ENCODE measurements around the gene LRRC51. TPM values are rescaled to one million over a fixed set of nuclear protein-coding genes. Genes with fewer than 3 reads are reported as not detected.
"Not testable (repeated sequence)": the region's sequence is repeated elsewhere in the genome, so short reads cannot be mapped to it uniquely, and the experiment has no call there.

LRRC51 gene
- total RNA-seq, 1 donor from 2014 or later, result 2.6 TPM

DNA sequence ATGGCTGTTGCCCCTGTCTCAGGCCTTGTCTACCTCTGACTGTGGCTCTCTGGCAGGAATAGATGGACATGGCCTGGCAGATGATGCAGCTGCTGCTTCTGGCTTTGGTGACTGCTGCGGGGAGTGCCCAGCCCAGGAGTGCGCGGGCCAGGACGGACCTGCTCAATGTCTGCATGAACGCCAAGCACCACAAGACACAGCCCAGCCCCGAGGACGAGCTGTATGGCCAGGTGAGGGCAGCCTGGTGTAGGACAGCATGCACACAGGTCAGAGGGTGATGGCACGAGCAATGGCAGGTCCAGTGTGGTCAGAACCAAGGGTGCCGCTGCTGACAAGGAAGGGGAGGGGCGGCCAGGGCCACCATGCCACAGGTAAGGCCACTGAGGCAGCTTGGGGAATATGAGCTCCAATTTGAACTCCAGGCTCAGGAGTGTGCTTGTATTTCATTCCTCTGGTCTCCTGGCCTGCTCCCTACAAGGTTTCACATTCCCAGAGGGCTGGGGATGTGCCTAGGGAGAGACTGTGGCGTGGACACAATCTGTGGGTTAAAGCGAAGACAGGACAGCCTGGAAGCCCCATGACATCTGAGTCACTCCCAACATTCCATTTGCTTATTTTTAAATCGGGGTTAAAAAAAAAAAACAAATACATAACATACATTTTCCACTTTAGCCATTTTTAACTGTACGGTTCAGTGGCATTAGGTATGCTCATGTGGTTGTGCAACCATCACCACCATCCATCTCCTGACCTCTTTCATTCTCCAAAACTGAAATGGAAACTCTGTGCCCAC is 55.4 kb downstream of the LRRC51 start:
- H3K27me3 ChIP-seq (ENCODE audit: control insufficient read depth in 3 of 3, insufficient read depth in 3 of 3, low read length in 3 of 3), result no peaks in the 10 kb centered on the region
- no peak overlapping the region for H3K27ac ChIP-seq (ENCODE audit: low read depth, low read length)
- no peak overlapping the region for H3K9ac ChIP-seq (ENCODE audit: low read depth in 1 of 3, low read length in 3 of 3)
- no peak overlapping the region for H3K4me3 ChIP-seq (ENCODE audit: low read length in 3 of 3)
- no peaks in the 10 kb centered on the region for H3K4me1 ChIP-seq (ENCODE audit: control insufficient read depth in 3 of 3, insufficient read depth in 3 of 3, low read length in 3 of 3)
- no peaks in the 10 kb centered on the region for H3K36me3 ChIP-seq (ENCODE audit: control insufficient read depth in 3 of 3, insufficient read depth in 3 of 3, low read length in 3 of 3)
- no peaks in the 10 kb centered on the region for H3K9me3 ChIP-seq (ENCODE audit: control insufficient read depth in 3 of 3, low read length in 3 of 3)

DNA sequence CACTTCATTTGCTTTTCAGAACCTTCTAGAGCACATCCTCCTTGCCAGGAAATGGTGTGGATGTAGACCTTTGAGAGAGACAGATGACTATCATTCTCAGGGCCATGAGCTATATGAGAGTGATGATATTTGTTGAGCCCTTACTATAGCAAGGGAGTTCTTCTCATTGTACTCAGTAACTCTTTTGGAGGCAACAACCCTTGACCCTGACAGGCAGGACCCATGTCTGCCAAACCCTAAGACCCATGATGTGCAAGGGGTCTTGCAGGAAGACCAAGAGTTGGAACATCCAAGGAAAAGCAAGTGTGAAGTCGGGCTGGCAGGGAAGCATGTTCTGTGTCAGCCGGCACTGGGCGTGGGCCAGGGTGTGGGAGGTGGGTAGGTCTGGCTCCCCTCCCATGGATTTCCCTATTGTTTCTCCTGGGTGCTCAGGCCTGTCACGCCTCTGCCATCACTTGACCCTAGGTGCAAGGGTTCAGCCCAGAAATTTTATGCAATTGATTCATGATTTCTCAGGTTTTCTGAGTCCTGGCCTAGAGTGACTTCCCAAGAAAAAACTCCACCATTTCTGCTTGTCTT is 56.1 kb downstream of the LRRC51 start:
- Histone ChIP-seq H3K9me3 (ENCODE audit: control insufficient read depth in 3 of 3, low read length in 3 of 3) (no peaks in the 10 kb centered on the region), H3K9ac (ENCODE audit: low read depth in 1 of 3, low read length in 3 of 3) (no peak overlapping the region), H3K36me3 (ENCODE audit: control insufficient read depth in 3 of 3, insufficient read depth in 3 of 3, low read length in 3 of 3) (no peaks in the 10 kb centered on the region), H3K27me3 (ENCODE audit: control insufficient read depth in 3 of 3, insufficient read depth in 3 of 3, low read length in 3 of 3) (no peaks in the 10 kb centered on the region), H3K4me3 (ENCODE audit: low read length in 3 of 3) (no peak overlapping the region), H3K4me1 (ENCODE audit: control insufficient read depth in 3 of 3, insufficient read depth in 3 of 3, low read length in 3 of 3) (no peaks in the 10 kb centered on the region), H3K27ac (ENCODE audit: low read depth, low read length) (no peak overlapping the region)

DNA sequence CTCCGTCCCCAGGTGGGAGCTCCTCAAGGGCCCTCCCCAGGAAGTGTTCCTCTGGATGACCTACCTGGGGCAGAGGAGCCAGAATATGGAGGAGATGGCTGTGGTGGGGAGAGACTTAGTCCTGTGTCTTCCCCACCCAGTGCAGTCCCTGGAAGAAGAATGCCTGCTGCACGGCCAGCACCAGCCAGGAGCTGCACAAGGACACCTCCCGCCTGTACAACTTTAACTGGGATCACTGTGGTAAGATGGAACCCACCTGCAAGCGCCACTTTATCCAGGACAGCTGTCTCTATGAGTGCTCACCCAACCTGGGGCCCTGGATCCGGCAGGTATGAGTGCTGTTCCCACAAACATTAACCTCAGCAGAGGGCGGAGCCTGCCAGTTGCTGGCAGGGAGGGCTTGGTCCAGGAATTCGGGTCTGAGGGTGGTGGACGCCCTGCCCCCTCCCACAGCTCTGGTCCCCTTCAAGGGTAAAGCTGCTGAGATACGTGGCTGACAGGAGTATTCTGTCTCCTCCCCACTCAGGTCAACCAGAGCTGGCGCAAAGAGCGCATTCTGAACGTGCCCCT is 58.3 kb downstream of the LRRC51 start:
- H3K27ac ChIP-seq (ENCODE audit: low read depth, low read length), result no peak overlapping the region
- no peaks in the 10 kb centered on the region for H3K27me3 ChIP-seq (ENCODE audit: control insufficient read depth in 3 of 3, insufficient read depth in 3 of 3, low read length in 3 of 3)
- H3K9me3 ChIP-seq (ENCODE audit: control insufficient read depth in 3 of 3, low read length in 3 of 3), result no peaks in the 10 kb centered on the region
- H3K4me3 ChIP-seq (ENCODE audit: low read length in 3 of 3), result no peak overlapping the region
- H3K36me3 ChIP-seq (ENCODE audit: control insufficient read depth in 3 of 3, insufficient read depth in 3 of 3, low read length in 3 of 3), result no peaks in the 10 kb centered on the region
- no peaks in the 10 kb centered on the region for H3K4me1 ChIP-seq (ENCODE audit: control insufficient read depth in 3 of 3, insufficient read depth in 3 of 3, low read length in 3 of 3)
- no peak overlapping the region for H3K9ac ChIP-seq (ENCODE audit: low read depth in 1 of 3, low read length in 3 of 3)

DNA sequence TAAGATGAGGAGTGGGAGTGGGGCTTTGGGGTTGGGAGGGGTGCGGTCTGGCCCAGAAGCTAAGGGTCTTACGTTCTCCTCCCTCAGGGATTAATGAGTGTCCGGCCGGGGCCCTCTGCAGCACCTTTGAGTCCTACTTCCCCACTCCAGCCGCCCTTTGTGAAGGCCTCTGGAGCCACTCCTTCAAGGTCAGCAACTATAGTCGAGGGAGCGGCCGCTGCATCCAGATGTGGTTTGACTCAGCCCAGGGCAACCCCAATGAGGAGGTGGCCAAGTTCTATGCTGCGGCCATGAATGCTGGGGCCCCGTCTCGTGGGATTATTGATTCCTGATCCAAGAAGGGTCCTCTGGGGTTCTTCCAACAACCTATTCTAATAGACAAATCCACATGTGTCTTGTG is 58.9 kb downstream of the LRRC51 start:
- no peaks in the 10 kb centered on the region for H3K9me3 ChIP-seq (ENCODE audit: control insufficient read depth in 3 of 3, low read length in 3 of 3)
- H3K27ac ChIP-seq (ENCODE audit: low read depth, low read length), result no peak overlapping the region
- no peaks in the 10 kb centered on the region for H3K4me1 ChIP-seq (ENCODE audit: control insufficient read depth in 3 of 3, insufficient read depth in 3 of 3, low read length in 3 of 3)
- no peaks in the 10 kb centered on the region for H3K36me3 ChIP-seq (ENCODE audit: control insufficient read depth in 3 of 3, insufficient read depth in 3 of 3, low read length in 3 of 3)
- H3K27me3 ChIP-seq (ENCODE audit: control insufficient read depth in 3 of 3, insufficient read depth in 3 of 3, low read length in 3 of 3), result no peaks in the 10 kb centered on the region
- H3K9ac ChIP-seq (ENCODE audit: low read depth in 1 of 3, low read length in 3 of 3), result no peak overlapping the region
- no peak overlapping the region for H3K4me3 ChIP-seq (ENCODE audit: low read length in 3 of 3)

DNA sequence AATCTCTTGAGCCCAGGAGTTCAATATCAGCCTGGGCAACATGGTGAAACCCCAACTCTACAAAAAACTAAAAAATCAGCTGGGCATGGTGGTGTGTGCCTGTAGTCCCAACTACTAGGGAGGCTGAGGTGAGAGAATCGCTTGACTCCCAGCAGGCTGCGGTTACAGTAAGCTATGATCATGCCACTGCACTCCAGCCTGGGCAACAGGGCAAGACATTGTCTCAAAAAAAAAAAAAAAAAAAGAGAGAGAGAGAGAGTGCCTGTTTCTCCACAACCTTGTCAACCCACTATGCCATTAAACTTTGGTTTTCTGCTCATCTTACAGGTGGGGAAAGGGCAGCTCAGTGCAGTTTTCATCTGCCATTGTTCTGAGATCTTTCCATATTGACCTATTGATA is 60.0 kb downstream of the LRRC51 start:
- Histone ChIP-seq H3K9me3 (ENCODE audit: control insufficient read depth in 3 of 3, low read length in 3 of 3) (no peaks in the 10 kb centered on the region), H3K4me1 (ENCODE audit: control insufficient read depth in 3 of 3, insufficient read depth in 3 of 3, low read length in 3 of 3) (no peaks in the 10 kb centered on the region), H3K36me3 (ENCODE audit: control insufficient read depth in 3 of 3, insufficient read depth in 3 of 3, low read length in 3 of 3) (no peaks in the 10 kb centered on the region), H3K27ac (ENCODE audit: low read depth, low read length) (no peak overlapping the region), H3K4me3 (ENCODE audit: low read length in 3 of 3) (no peak overlapping the region), H3K27me3 (ENCODE audit: control insufficient read depth in 3 of 3, insufficient read depth in 3 of 3, low read length in 3 of 3) (no peaks in the 10 kb centered on the region), H3K9ac (ENCODE audit: low read depth in 1 of 3, low read length in 3 of 3) (no peak overlapping the region)

DNA sequence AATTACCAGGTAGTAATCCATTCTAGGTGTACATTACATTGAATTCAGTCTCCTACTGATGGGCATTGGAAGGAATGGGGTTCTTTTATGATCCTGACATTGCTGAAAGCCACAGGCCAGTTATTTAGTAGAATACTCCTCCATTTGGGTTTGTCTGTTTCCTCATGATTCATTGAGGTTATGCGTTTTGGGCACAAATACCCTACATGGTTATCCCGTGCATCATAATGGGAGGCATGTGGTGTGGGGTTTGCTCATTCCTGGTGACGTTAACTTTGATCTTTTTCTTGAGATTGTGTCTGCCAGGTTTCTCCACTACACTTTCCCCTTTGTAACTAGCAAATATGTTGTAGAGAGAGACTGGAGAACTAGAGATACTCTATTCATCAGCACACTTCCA is 60.4 kb downstream of the LRRC51 start:
- no peak overlapping the region for H3K9ac ChIP-seq (ENCODE audit: low read depth in 1 of 3, low read length in 3 of 3)
- no peak overlapping the region for H3K4me3 ChIP-seq (ENCODE audit: low read length in 3 of 3)
- no peaks in the 10 kb centered on the region for H3K27me3 ChIP-seq (ENCODE audit: control insufficient read depth in 3 of 3, insufficient read depth in 3 of 3, low read length in 3 of 3)
- H3K36me3 ChIP-seq (ENCODE audit: control insufficient read depth in 3 of 3, insufficient read depth in 3 of 3, low read length in 3 of 3), result no peaks in the 10 kb centered on the region
- H3K27ac ChIP-seq (ENCODE audit: low read depth, low read length), result no peak overlapping the region
- H3K9me3 ChIP-seq (ENCODE audit: control insufficient read depth in 3 of 3, low read length in 3 of 3), result no peaks in the 10 kb centered on the region
- no peaks in the 10 kb centered on the region for H3K4me1 ChIP-seq (ENCODE audit: control insufficient read depth in 3 of 3, insufficient read depth in 3 of 3, low read length in 3 of 3)

DNA sequence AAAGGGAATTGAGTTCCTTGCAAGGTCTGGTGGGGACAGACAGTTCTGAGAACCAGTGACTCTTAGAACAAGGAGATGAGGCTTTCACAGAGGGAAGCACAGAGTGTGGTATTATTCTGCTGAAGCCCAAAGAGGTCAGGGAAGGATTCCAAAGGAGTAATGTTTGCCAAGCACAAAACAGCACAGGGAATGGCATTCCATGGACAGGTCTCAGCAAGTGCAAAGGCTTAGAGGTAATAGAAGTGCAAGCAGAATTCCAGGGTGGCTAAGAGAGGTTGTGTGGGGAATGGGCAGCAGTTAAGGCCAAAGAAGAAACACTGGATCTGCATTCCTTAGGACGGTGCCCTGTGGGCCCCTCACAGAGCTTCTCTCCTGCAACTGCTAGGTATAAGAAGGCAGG is 61.4 kb downstream of the LRRC51 start:
- not testable (repeated sequence) for H3K9me3 ChIP-seq (ENCODE audit: control insufficient read depth in 3 of 3, low read length in 3 of 3); H3K4me1 ChIP-seq (ENCODE audit: control insufficient read depth in 3 of 3, insufficient read depth in 3 of 3, low read length in 3 of 3); H3K9ac ChIP-seq (ENCODE audit: low read depth in 1 of 3, low read length in 3 of 3); H3K27me3 ChIP-seq (ENCODE audit: control insufficient read depth in 3 of 3, insufficient read depth in 3 of 3, low read length in 3 of 3); H3K36me3 ChIP-seq (ENCODE audit: control insufficient read depth in 3 of 3, insufficient read depth in 3 of 3, low read length in 3 of 3); H3K4me3 ChIP-seq (ENCODE audit: low read length in 3 of 3); H3K27ac ChIP-seq (ENCODE audit: low read depth, low read length)

DNA sequence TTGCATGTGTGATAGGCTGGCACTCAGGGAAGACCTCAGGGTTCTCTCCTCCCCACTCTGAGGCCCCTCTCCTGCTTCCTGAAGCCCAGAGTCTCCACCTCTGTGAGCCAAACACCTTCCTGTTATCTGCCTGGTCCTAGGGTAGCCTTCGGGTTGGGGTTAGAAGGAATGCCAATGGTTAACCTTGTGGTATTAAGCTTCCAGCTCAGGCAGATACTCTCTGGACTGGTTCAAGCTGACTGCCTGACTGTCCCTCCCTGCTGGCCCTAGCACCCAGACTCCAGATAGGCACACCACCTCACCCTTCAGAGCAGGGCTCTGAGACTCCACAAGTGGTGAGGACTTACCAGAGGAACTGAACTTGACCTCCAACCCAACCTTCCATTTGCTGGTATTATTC is 61.9 kb downstream of the LRRC51 start:
- H3K9ac ChIP-seq (ENCODE audit: low read depth in 1 of 3, low read length in 3 of 3); H3K27ac ChIP-seq (ENCODE audit: low read depth, low read length); H3K27me3 ChIP-seq (ENCODE audit: control insufficient read depth in 3 of 3, insufficient read depth in 3 of 3, low read length in 3 of 3); H3K9me3 ChIP-seq (ENCODE audit: control insufficient read depth in 3 of 3, low read length in 3 of 3); H3K36me3 ChIP-seq (ENCODE audit: control insufficient read depth in 3 of 3, insufficient read depth in 3 of 3, low read length in 3 of 3); H3K4me1 ChIP-seq (ENCODE audit: control insufficient read depth in 3 of 3, insufficient read depth in 3 of 3, low read length in 3 of 3); H3K4me3 ChIP-seq (ENCODE audit: low read length in 3 of 3): not testable (repeated sequence)

DNA sequence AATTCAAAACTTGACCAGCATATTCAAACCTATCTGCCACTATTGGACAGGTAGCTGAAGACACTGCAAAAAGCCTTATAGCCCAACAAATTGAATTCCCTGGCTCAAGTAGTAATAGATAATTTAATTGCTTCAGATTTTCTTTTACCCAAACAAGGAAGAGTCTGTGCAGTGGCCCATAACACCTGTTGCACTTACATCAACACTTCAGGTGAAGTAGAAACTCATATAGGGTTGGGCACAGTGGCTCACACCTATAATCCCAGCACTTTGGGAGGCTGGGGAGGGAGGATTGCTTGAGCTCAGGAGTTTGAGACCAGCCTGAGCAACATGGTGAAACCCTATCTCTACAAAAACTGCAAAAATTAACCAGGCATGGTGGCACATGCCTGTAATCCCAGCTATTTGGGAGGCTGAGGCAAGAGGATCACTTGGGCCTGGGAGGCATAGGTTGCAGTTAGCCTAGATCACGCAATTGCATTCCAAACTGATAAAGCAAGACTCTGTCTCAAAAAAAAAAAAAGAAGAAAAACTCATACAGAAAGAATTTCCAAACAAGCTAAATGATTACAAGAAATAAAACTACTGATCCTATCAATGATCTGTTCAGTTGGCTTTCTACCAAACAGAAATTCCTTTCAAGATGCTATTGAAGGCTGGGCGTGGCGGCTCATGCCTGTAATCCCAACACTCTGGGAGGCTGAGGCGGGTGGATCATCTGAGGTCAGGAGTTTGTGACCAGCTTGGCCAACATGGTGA is 64.3 kb downstream of the LRRC51 start:
- no peak overlapping the region for H3K4me3 ChIP-seq (ENCODE audit: low read length in 3 of 3)
- no peak overlapping the region for H3K9ac ChIP-seq (ENCODE audit: low read depth in 1 of 3, low read length in 3 of 3)

More for the DNA sequence above, 64.3 kb downstream of the LRRC51 start:
- Histone ChIP-seq H3K4me1 (ENCODE audit: control insufficient read depth in 3 of 3, insufficient read depth in 3 of 3, low read length in 3 of 3) (no peaks in the 10 kb centered on the region), H3K27ac (ENCODE audit: low read depth, low read length) (no peak overlapping the region), H3K36me3 (ENCODE audit: control insufficient read depth in 3 of 3, insufficient read depth in 3 of 3, low read length in 3 of 3) (no peaks in the 10 kb centered on the region), H3K27me3 (ENCODE audit: control insufficient read depth in 3 of 3, insufficient read depth in 3 of 3, low read length in 3 of 3) (no peaks in the 10 kb centered on the region), H3K9me3 (ENCODE audit: control insufficient read depth in 3 of 3, low read length in 3 of 3) (no peaks in the 10 kb centered on the region)
